Astrocyte (in vitro differentiated cells and primary cell): ENCODE results near the gene SARS2. TPM values are rescaled to one million over a fixed set of nuclear protein-coding genes. Genes with fewer than 3 reads are reported as not detected.

ENCODE experiments used
- DNase-seq: peaks from one replicate; pipeline ENCODE4 v3.0.0-alpha.2; 2010; ENCODE audit warnings: low read depth
- FAIRE-seq: peaks from 2 replicates; lab custom pipeline; 2011; peaks lifted over from hg19 to GRCh38; lab: Jason Lieb, UNC
- H2AFZ ChIP-seq: 2 replicates; pipeline ENCODE4 v1.6.0; 2012; ENCODE audit warnings: low read depth, low read length, inconsistent platforms
- H3K27ac ChIP-seq: 2 replicates; pipeline ENCODE4 v1.5.1; 2011; ENCODE audit warnings: low read depth, low read length, inconsistent platforms
- H3K27me3 ChIP-seq: 2 replicates; pipeline ENCODE4 v1.6.0; 2011; ENCODE audit warnings: low read length, inconsistent platforms; ENCODE audit not compliant: insufficient read depth
- H3K36me3 ChIP-seq: 2 replicates; pipeline ENCODE4 v1.5.1; 2011; ENCODE audit warnings: low read length, inconsistent platforms; ENCODE audit not compliant: insufficient read depth
- H3K4me1 ChIP-seq: 2 replicates; pipeline ENCODE4 v1.5.1; 2011; ENCODE audit warnings: low read length, inconsistent platforms; ENCODE audit not compliant: insufficient read depth
- H3K4me2 ChIP-seq: 2 replicates; pipeline ENCODE4 v1.6.0; 2012; ENCODE audit warnings: low read length, inconsistent platforms
- H3K4me3 ChIP-seq: 2 replicates; pipeline ENCODE4 v1.5.1; 2011; ENCODE audit warnings: low read depth, mild to moderate bottlenecking, low read length, inconsistent platforms; ENCODE audit not compliant: insufficient read depth
- H3K79me2 ChIP-seq: 2 replicates; pipeline ENCODE4 v1.6.0; 2012; ENCODE audit warnings: mild to moderate bottlenecking, low read length, inconsistent platforms; ENCODE audit not compliant: insufficient read depth
- H3K9ac ChIP-seq: 2 replicates; pipeline ENCODE4 v1.6.0; 2012; ENCODE audit warnings: mild to moderate bottlenecking, low read length, inconsistent platforms
- H3K9me3 ChIP-seq: 2 replicates; pipeline ENCODE4 v1.5.1; 2012; ENCODE audit warnings: low read depth, mild to moderate bottlenecking, low read length, inconsistent platforms; ENCODE audit not compliant: insufficient read depth
- H4K20me1 ChIP-seq: 2 replicates; pipeline ENCODE4 v1.6.0; 2012; ENCODE audit warnings: low read length, inconsistent platforms; ENCODE audit not compliant: insufficient read depth
- H3K27ac Mint-ChIP-seq: one replicate; pipeline ENCODE4 v1.8.0; 2021; ENCODE audit warnings: mild to moderate bottlenecking, mixed read lengths; ENCODE audit not compliant: unreplicated experiment
- H3K27me3 Mint-ChIP-seq: one replicate; pipeline ENCODE4 v1.8.0; 2021; ENCODE audit warnings: low read depth, mixed read lengths; ENCODE audit not compliant: unreplicated experiment
- H3K36me3 Mint-ChIP-seq: one replicate; pipeline ENCODE4 v1.8.0; 2021; ENCODE audit warnings: low read depth, mixed read lengths; ENCODE audit not compliant: unreplicated experiment
- H3K4me1 Mint-ChIP-seq: one replicate; pipeline ENCODE4 v1.8.0; 2021; ENCODE audit warnings: low read depth, mixed read lengths; ENCODE audit not compliant: unreplicated experiment
- H3K4me3 Mint-ChIP-seq: one replicate; pipeline ENCODE4 v1.8.0; 2021; ENCODE audit warnings: mild to moderate bottlenecking, moderate library complexity, mixed read lengths; ENCODE audit not compliant: unreplicated experiment
- H3K9me3 Mint-ChIP-seq: one replicate; pipeline ENCODE4 v1.8.0; 2021; ENCODE audit warnings: mild to moderate bottlenecking, mixed read lengths; ENCODE audit not compliant: unreplicated experiment
- EZH2 ChIP-seq: IDR thresholded peaks from 2 replicates; pipeline ENCODE4 v1.6.1; 2012; ENCODE audit warnings: mild to moderate bottlenecking, low read length, inconsistent platforms; ENCODE audit not compliant: insufficient read depth
- total RNA-seq: library from RNA; stranded (reverse); gene quantifications from 2 replicates; pipeline ENCODE4 v1.2.1, GENCODE V29; 2021
- TF ChIP-seq, protein P1 (sequence below): IDR thresholded peaks from 2 replicates; pipeline ENCODE4 v1.5.1; 2011; ENCODE audit warnings: low read depth, mild to moderate bottlenecking, inconsistent platforms, low read length, moderate library complexity; ENCODE audit not compliant: insufficient read depth

The SARS2 gene
- total RNA-seq, 1 donor from 2014 or later, result 24.8 TPM

DNA sequence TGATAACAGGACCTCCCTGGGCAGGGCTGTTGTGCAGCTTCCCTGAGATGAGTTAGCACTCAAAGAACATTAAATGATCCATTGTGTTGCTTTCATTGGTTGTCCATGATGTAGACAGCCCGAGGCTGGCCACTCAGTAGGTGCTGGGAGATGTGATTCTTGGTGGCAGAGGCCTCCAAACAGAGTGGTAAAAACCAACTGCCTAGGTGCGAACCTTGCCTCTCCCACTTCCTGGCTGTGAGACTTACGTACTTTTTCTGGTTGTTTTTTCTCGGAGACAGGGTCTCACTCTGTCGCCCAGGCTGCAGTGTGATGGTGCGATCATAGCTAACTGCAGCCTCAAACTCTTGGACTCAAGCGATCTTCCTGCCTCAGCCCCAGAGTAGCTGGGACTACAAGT is 6.2 kb downstream of the SARS2 start:
- H4K20me1 ChIP-seq, result peaks cover 6% of the 10 kb centered on the region
- no peak overlapping the region for H3K27ac ChIP-seq
- H2AFZ ChIP-seq, result no peak overlapping the region
- H3K79me2 ChIP-seq, result peaks cover 6% of the 10 kb centered on the region
- peaks cover 4% of the 10 kb centered on the region for H3K36me3 ChIP-seq
- no peaks in the 10 kb centered on the region for H3K27me3 Mint-ChIP-seq
- no peaks in the 10 kb centered on the region for H3K9me3 Mint-ChIP-seq
- no peaks in the 10 kb centered on the region for H3K4me1 Mint-ChIP-seq
- H3K4me3 Mint-ChIP-seq, result no peak overlapping the region
- DNase-seq (no peak), FAIRE-seq (no peak)
- no peak overlapping the region for H3K4me2 ChIP-seq
- TF ChIP-seq EZH2, result no peak
- TF ChIP-seq, protein P1, sequence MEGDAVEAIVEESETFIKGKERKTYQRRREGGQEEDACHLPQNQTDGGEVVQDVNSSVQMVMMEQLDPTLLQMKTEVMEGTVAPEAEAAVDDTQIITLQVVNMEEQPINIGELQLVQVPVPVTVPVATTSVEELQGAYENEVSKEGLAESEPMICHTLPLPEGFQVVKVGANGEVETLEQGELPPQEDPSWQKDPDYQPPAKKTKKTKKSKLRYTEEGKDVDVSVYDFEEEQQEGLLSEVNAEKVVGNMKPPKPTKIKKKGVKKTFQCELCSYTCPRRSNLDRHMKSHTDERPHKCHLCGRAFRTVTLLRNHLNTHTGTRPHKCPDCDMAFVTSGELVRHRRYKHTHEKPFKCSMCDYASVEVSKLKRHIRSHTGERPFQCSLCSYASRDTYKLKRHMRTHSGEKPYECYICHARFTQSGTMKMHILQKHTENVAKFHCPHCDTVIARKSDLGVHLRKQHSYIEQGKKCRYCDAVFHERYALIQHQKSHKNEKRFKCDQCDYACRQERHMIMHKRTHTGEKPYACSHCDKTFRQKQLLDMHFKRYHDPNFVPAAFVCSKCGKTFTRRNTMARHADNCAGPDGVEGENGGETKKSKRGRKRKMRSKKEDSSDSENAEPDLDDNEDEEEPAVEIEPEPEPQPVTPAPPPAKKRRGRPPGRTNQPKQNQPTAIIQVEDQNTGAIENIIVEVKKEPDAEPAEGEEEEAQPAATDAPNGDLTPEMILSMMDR, result no peak
- no peak overlapping the region for H3K9ac ChIP-seq
- no peak overlapping the region for H3K27ac Mint-ChIP-seq
- no peak overlapping the region for H3K4me3 ChIP-seq
- H3K36me3 Mint-ChIP-seq, result peaks cover 20% of the 10 kb centered on the region
- H3K9me3 ChIP-seq, result no peaks in the 10 kb centered on the region
- H3K27me3 ChIP-seq, result no peaks in the 10 kb centered on the region
- H3K4me1 ChIP-seq, result no peaks in the 10 kb centered on the region

DNA sequence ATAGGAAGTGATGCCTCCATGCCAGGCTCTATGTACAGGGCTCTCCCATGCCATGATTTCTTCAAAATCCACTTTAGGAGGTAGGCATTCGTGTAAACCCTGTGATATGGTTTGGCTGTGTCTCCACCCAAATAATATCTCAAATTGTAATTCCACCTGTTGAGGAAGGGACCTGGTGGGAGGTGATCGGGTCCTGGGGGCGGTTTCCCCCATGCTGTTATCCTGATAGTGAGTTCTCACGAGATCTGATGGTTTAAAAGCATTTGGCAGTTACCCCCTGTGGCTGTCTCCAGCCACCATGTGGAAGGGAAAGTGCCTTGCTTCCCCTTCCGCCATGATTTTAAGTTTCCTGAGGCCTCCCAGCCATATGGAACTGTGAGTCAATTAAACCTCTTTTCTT is 8.1 kb downstream of the SARS2 start:
- no peaks in the 10 kb centered on the region for H3K4me1 ChIP-seq
- no peak overlapping the region for H3K27ac ChIP-seq
- no peak overlapping the region for H3K4me3 ChIP-seq
- Mint-ChIP-seq H3K4me3 (no peak overlapping the region), H3K27me3 (no peaks in the 10 kb centered on the region), H3K27ac (no peak overlapping the region), H3K4me1 (no peaks in the 10 kb centered on the region), H3K36me3 (peaks cover 20% of the 10 kb centered on the region), H3K9me3 (no peaks in the 10 kb centered on the region)
- no peak for TF ChIP-seq EZH2
- TF ChIP-seq, protein P1, result no peak
- peaks cover 8% of the 10 kb centered on the region for H4K20me1 ChIP-seq
- FAIRE-seq (no peak), DNase-seq (no peak)
- H3K27me3 ChIP-seq, result no peaks in the 10 kb centered on the region
- no peak overlapping the region for H2AFZ ChIP-seq
- H3K9ac ChIP-seq, result no peak overlapping the region
- peaks cover 4% of the 10 kb centered on the region for H3K36me3 ChIP-seq
- H3K4me2 ChIP-seq, result no peak overlapping the region
- no peaks in the 10 kb centered on the region for H3K9me3 ChIP-seq
- no peaks in the 10 kb centered on the region for H3K79me2 ChIP-seq

GRCh38 chr19:38921420-38922274 is 8.9 kb downstream of the SARS2 start:
- DNase-seq (no peak), FAIRE-seq (no peak)
- H2AFZ ChIP-seq, result no peak overlapping the region
- H3K79me2 ChIP-seq, result no peaks in the 10 kb centered on the region
- peaks cover 20% of the 10 kb centered on the region for H3K36me3 Mint-ChIP-seq
- peaks cover 8% of the 10 kb centered on the region for H4K20me1 ChIP-seq
- H3K4me1 ChIP-seq, result no peaks in the 10 kb centered on the region
- no peak overlapping the region for H3K27ac ChIP-seq
- no peaks in the 10 kb centered on the region for H3K27me3 ChIP-seq
- H3K9ac ChIP-seq, result no peak overlapping the region
- no peak overlapping the region for H3K4me2 ChIP-seq
- no peaks in the 10 kb centered on the region for H3K27me3 Mint-ChIP-seq
- no peaks in the 10 kb centered on the region for H3K9me3 ChIP-seq
- no peak for TF ChIP-seq EZH2
- TF ChIP-seq, protein P1, result no peak
- H3K36me3 ChIP-seq, result peaks cover 4% of the 10 kb centered on the region
- no peak overlapping the region for H3K4me3 ChIP-seq
- no peaks in the 10 kb centered on the region for H3K4me1 Mint-ChIP-seq
- no peak overlapping the region for H3K4me3 Mint-ChIP-seq
- H3K27ac Mint-ChIP-seq, result no peak overlapping the region
- no peaks in the 10 kb centered on the region for H3K9me3 Mint-ChIP-seq
